Endodermal cell (in vitro differentiated cells): ENCODE data around the gene GALNT2. TPM values are rescaled to one million over a fixed set of nuclear protein-coding genes. Genes with fewer than 3 reads are reported as not detected.

Experiments used
- DNase-seq: peaks from one replicate; pipeline ENCODE4 v3.0.0-alpha.2; 2017
- H3K27ac ChIP-seq: 2 replicates; pipeline ENCODE4 v1.5.1; 2013; ENCODE audit warnings: mild to moderate bottlenecking, low read depth, low read length, moderate library complexity
- H3K27me3 ChIP-seq: 2 replicates; pipeline ENCODE4 v1.6.1; 2013; ENCODE audit warnings: mild to moderate bottlenecking, low read length, moderate library complexity; ENCODE audit not compliant: insufficient read depth, control insufficient read depth, poor library complexity, severe bottlenecking
- H3K36me3 ChIP-seq: 2 replicates; pipeline ENCODE4 v1.7.0; 2013; ENCODE audit warnings: mild to moderate bottlenecking, low read length, moderate library complexity; ENCODE audit not compliant: control insufficient read depth, insufficient read depth
- H3K4me1 ChIP-seq: one replicate; pipeline ENCODE4 v1.7.0; 2013; ENCODE audit warnings: low read length; ENCODE audit not compliant: control insufficient read depth, insufficient read depth
- H3K4me3 ChIP-seq: 2 replicates; pipeline ENCODE4 v1.5.1; 2013; ENCODE audit warnings: mild to moderate bottlenecking, low read length, moderate library complexity
- H3K9ac ChIP-seq: 2 replicates; pipeline ENCODE4 v1.6.1; 2013; ENCODE audit warnings: mild to moderate bottlenecking, low read length, moderate library complexity; ENCODE audit not compliant: poor library complexity, severe bottlenecking; ENCODE audit errors: extremely low read depth
- H3K9me3 ChIP-seq: 2 replicates; pipeline ENCODE4 v1.6.1; 2013; ENCODE audit warnings: mild to moderate bottlenecking, low read length, moderate library complexity; ENCODE audit not compliant: control insufficient read depth
- H3K27ac Mint-ChIP-seq: 2 replicates; pipeline ENCODE4 v1.8.0; 2020; ENCODE audit warnings: mixed read lengths
- H3K27me3 Mint-ChIP-seq: 2 replicates; pipeline ENCODE4 v1.8.0; 2021; ENCODE audit warnings: mild to moderate bottlenecking, mixed read lengths; ENCODE audit not compliant: insufficient read depth
- H3K36me3 Mint-ChIP-seq: 2 replicates; pipeline ENCODE4 v1.8.0; 2020; ENCODE audit warnings: low read depth, mixed read lengths
- H3K4me1 Mint-ChIP-seq: 2 replicates; pipeline ENCODE4 v1.8.0; 2020; ENCODE audit warnings: mixed read lengths
- H3K4me3 Mint-ChIP-seq: 2 replicates; pipeline ENCODE4 v1.8.0; 2020; ENCODE audit warnings: mild to moderate bottlenecking, moderate library complexity, mixed read lengths
- H3K9me3 Mint-ChIP-seq: 2 replicates; pipeline ENCODE4 v1.8.0; 2020; ENCODE audit warnings: mild to moderate bottlenecking, mixed read lengths
- WGBS, 2 experiments: methylation state at CpG; one replicate each; pipeline versions ENCODE4 v1.1.5 to v1.1.7; 2013; ENCODE audit warnings: missing lambda C conversion rate in 2 of 2, mixed read lengths in 1 of 2; ENCODE audit not compliant: insufficient coverage in 1 of 2, insufficient read length in 1 of 2; 5-methylcytosine and 5-hydroxymethylcytosine counted together
- total RNA-seq, 2 donors: library from RNA; stranded (reverse); fragmentation: NEBNext Ultra II Directional in 1 of 2; extraction: Animal tissue kit (Norgen Biotek cat#: 25700) in 1 of 2; gene quantifications; 2 replicates in 1 of 2; 3 replicates in 1 of 2; pipeline ENCODE4 v1.2.1, GENCODE V29; 2021
- TF ChIP-seq, protein P1 (sequence below): fragments of 200-600 bp; sonication (generic); conservative IDR thresholded peaks from 2 replicates; pipeline ENCODE4 v1.5.0; 2021; ENCODE audit warnings: antibody characterized with exemption, mild to moderate bottlenecking

GALNT2 gene
- total RNA-seq, 2 donors from 2014 or later: 41.6 to 63.5 TPM

- Mint-ChIP-seq H3K9me3 (no peaks in the 10 kb centered on the region), H3K4me3 (no peak overlapping the region), H3K4me1 (peaks cover 24% of the 10 kb centered on the region), H3K27ac (no peak overlapping the region), H3K27me3 (no peaks in the 10 kb centered on the region), H3K36me3 (peaks cover 4% of the 10 kb centered on the region)
- Histone ChIP-seq H3K27ac (no peak overlapping the region), H3K9ac (no peak overlapping the region), H3K27me3 (no peaks in the 10 kb centered on the region), H3K4me1 (no peaks in the 10 kb centered on the region), H3K4me3 (no peak overlapping the region), H3K36me3 (no peaks in the 10 kb centered on the region), H3K9me3 (no peaks in the 10 kb centered on the region)
- WGBS, 2 experiments: 93 to 97% methylated on average over 8 of the region's 8 CpGs
- DNase-seq: no peak
- TF ChIP-seq, protein P1, sequence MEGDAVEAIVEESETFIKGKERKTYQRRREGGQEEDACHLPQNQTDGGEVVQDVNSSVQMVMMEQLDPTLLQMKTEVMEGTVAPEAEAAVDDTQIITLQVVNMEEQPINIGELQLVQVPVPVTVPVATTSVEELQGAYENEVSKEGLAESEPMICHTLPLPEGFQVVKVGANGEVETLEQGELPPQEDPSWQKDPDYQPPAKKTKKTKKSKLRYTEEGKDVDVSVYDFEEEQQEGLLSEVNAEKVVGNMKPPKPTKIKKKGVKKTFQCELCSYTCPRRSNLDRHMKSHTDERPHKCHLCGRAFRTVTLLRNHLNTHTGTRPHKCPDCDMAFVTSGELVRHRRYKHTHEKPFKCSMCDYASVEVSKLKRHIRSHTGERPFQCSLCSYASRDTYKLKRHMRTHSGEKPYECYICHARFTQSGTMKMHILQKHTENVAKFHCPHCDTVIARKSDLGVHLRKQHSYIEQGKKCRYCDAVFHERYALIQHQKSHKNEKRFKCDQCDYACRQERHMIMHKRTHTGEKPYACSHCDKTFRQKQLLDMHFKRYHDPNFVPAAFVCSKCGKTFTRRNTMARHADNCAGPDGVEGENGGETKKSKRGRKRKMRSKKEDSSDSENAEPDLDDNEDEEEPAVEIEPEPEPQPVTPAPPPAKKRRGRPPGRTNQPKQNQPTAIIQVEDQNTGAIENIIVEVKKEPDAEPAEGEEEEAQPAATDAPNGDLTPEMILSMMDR: no peak
These were observed 74.1 kb downstream of the GALNT2 start for GRCh38 chr1:230141021-230141648.

GRCh38 chr1:230141797-230142607, 75.0 kb downstream of the GALNT2 start:
- peaks cover 4% of the 10 kb centered on the region for H3K36me3 Mint-ChIP-seq
- peak; percentile 67 for DNase-seq
- H3K4me1 ChIP-seq: no peaks in the 10 kb centered on the region
- no peak overlapping the region for H3K27ac ChIP-seq
- H3K4me3 Mint-ChIP-seq: no peak overlapping the region
- H3K9me3 Mint-ChIP-seq: no peaks in the 10 kb centered on the region
- no peak overlapping the region for H3K4me3 ChIP-seq
- H3K9ac ChIP-seq: no peak overlapping the region
- H3K27ac Mint-ChIP-seq: no peak overlapping the region
- 89 to 90% methylated on average over 9 to 15 of the region's 15 CpGs for WGBS, 2 experiments
- H3K27me3 Mint-ChIP-seq: no peaks in the 10 kb centered on the region
- H3K27me3 ChIP-seq: no peaks in the 10 kb centered on the region
- TF ChIP-seq, protein P1: no peak
- no peaks in the 10 kb centered on the region for H3K9me3 ChIP-seq
- H3K36me3 ChIP-seq: no peaks in the 10 kb centered on the region
- peaks cover 27% of the 10 kb centered on the region for H3K4me1 Mint-ChIP-seq

GRCh38 chr1:230142608-230143210, 75.7 kb downstream of the GALNT2 start:
- no peak overlapping the region for H3K4me3 Mint-ChIP-seq
- 76 to 90% methylated on average over 4 to 5 of the region's 5 CpGs for WGBS, 2 experiments
- no peaks in the 10 kb centered on the region for H3K9me3 Mint-ChIP-seq
- H3K36me3 Mint-ChIP-seq: peaks cover 4% of the 10 kb centered on the region
- no peak for DNase-seq
- Histone ChIP-seq H3K9me3 (no peaks in the 10 kb centered on the region), H3K4me3 (no peak overlapping the region), H3K4me1 (no peaks in the 10 kb centered on the region), H3K27ac (peak overlapping the region; percentile 1), H3K27me3 (no peaks in the 10 kb centered on the region), H3K9ac (no peak overlapping the region), H3K36me3 (no peaks in the 10 kb centered on the region)
- no peaks in the 10 kb centered on the region for H3K27me3 Mint-ChIP-seq
- peaks cover 27% of the 10 kb centered on the region for H3K4me1 Mint-ChIP-seq
- no peak overlapping the region for H3K27ac Mint-ChIP-seq
- TF ChIP-seq, protein P1: no peak
